Pancreas (tissue), 10 donors: ENCODE data around the gene ENTR1. TPM values are rescaled to one million over a fixed set of nuclear protein-coding genes. Genes with fewer than 3 reads are reported as not detected.

Experiments used
- ATAC-seq, 4 donors: fragments of 200-7000 bp; cut with Tn5 transposase; one replicate each; pipeline versions ENCODE4 v1.8.0 to v1.9.1; 2020; ENCODE audit warnings: mild to moderate bottlenecking in 4 of 4, moderate library complexity in 4 of 4
- DNase-seq, 6 donors: peaks; one replicate each; pipeline ENCODE4 v3.0.0-alpha.2; 2020
- FAIRE-seq: peaks from 2 replicates; lab custom pipeline; 2012; peaks lifted over from hg19 to GRCh38; lab: Jason Lieb, UNC
- H3K27ac ChIP-seq, 4 donors: fragments of 200-600 bp; sonication (generic); 1 replicate in 3 of 4; 2 replicates in 1 of 4; pipeline versions ENCODE4 v1.5.0 to v1.8.0; 2020
- H3K27me3 ChIP-seq, 4 donors: fragments of 200-600 bp; one replicate each; pipeline ENCODE4 v1.8.0; 2021
- H3K36me3 ChIP-seq, 3 donors: fragments of 200-600 bp; sonication (generic) in 1 of 3; one replicate each; pipeline versions ENCODE4 v1.5.0 to v1.8.0; 2020 to 2021
- H3K4me1 ChIP-seq, 3 donors: fragments of 200-600 bp; one replicate each; pipeline ENCODE4 v1.8.0; 2021
- H3K4me3 ChIP-seq, 4 donors: fragments of 200-600 bp; sonication (generic) in 2 of 4; one replicate each; pipeline versions ENCODE4 v1.5.0 to v1.8.0; 2020 to 2021
- H3K9me3 ChIP-seq, 4 donors: fragments of 200-600 bp; one replicate each; pipeline ENCODE4 v1.8.0; 2021
- WGBS, 2 donors: extraction: QIAGEN DNeasy Blood & Tissue Kit; methylation state at CpG; one replicate each; pipeline ENCODE4 v1.1.7; 2013; 5-methylcytosine and 5-hydroxymethylcytosine counted together
- intact Hi-C, 3 donors: fragments of 100-400 bp; cut with DNase I; formaldehyde crosslinking; loops; one replicate each; pipeline versions ENCODE4 v1.11.1 to v1.14.2; 2022
- polyA plus RNA-seq, 2 donors: library from polyadenylated mRNA; stranded (reverse); fragments of 200-250 nt; gene quantifications; one replicate each; pipeline ENCODE4 v1.2.3, GENCODE V29; 2013
- total RNA-seq, 6 donors: library from RNA; stranded (reverse); fragmentation: NEBNext Ultra II Directional in 4 of 6; extraction: Animal tissue kit (Norgen Biotek cat#: 25700) in 4 of 6; gene quantifications; one replicate each; pipeline versions ENCODE4 v1.2.1 to v1.2.4, GENCODE V29; 2021 to 2023
- TF ChIP-seq, protein P1 (sequence below), 4 donors: fragments of 200-600 bp; sonication (generic) in 3 of 4; IDR thresholded peaks; one replicate each; pipeline versions ENCODE4 v1.5.0 to v1.8.0; 2021; ENCODE audit warnings: antibody characterized with exemption in 4 of 4
- donor health status: healthy with polysubstance abuse.
- donor health status: DM: no; HTN: no; CAD: no; lungs with moderate emphysema.
- donor health status: DM: no; HTN: no; CAD: no.
- donor health status: control.
- donor health status: control.
- donor health status: Bipolar disorder and iron deficiency.
- donor health status: DM: yes; HTN: yes; CAD: no.
- donor health status: DM: no; HTN: no; CAD: no.
- donor health status: DM: no; HTN: no; CAD: no.
- donor health status: DM: yes; HTN: yes; CAD: no.

Gene ENTR1
- total and polyA plus RNA-seq, 8 donors = 13.8 to 36.6 (median 22.2) TPM

DNA sequence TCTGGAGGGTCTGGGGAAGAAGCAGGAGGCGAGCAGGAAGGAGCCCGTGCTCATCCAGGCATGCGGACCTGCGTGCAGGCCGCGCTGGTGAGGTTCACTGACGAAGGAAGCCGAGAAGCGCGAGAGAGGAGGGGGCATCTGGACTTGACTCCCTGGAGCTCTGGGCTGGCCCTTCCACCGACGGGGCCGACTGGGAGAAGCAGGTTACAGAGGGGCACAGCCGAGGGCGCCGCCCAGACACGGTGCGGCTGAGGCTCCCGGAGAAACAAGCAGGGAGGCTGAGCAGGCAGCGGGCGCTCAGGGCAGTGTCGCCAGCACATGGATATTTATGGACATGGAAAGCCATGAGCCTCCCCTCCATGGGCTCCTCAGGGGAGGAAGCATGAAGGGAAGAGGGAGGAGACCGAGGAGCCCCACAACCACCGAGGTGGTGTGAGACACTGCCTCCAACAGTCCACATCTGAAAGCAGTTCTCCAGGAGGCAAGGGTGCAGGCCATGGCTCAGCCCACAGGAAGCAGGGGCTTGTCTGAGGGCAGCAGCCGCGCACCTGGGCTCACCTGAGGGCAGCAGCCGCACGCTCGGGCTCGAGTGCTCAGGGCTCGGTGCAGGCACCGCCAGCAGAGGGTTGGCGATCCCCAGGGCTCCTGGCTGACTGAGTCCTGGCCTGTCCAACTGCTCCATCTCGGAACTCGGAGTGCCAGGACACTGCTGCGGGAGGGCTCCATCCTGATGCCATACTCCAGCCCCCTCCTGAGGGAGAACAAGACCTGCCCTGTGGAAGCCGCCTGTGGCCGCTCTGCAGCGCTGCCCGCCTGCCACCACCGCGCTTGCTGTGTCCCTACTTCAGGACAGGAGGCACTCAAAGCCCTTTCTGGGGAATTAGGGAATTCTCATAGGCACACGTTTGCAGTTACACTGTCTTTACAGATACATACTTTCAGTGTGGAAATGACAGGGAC lies 44.9 kb upstream of the ENTR1 start:
- no peaks in the 10 kb centered on the region for H3K4me1 ChIP-seq
- intact Hi-C loops = no loop called here
- 92% methylated on average over 36 to 43 of the region's 43 CpGs for WGBS, 2 donors
- ATAC-seq = peak in 1 of 4 donors; percentile 11
- no peak for DNase-seq
- TF ChIP-seq, protein P1, sequence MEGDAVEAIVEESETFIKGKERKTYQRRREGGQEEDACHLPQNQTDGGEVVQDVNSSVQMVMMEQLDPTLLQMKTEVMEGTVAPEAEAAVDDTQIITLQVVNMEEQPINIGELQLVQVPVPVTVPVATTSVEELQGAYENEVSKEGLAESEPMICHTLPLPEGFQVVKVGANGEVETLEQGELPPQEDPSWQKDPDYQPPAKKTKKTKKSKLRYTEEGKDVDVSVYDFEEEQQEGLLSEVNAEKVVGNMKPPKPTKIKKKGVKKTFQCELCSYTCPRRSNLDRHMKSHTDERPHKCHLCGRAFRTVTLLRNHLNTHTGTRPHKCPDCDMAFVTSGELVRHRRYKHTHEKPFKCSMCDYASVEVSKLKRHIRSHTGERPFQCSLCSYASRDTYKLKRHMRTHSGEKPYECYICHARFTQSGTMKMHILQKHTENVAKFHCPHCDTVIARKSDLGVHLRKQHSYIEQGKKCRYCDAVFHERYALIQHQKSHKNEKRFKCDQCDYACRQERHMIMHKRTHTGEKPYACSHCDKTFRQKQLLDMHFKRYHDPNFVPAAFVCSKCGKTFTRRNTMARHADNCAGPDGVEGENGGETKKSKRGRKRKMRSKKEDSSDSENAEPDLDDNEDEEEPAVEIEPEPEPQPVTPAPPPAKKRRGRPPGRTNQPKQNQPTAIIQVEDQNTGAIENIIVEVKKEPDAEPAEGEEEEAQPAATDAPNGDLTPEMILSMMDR (IDR thresholded peaks at IDR 0.05) = no peak
- no peak overlapping the region for H3K4me3 ChIP-seq
- H3K27me3 ChIP-seq = no peaks in the 10 kb centered on the region
- H3K27ac ChIP-seq = no peak overlapping the region
- H3K9me3 ChIP-seq = no peaks in the 10 kb centered on the region
- H3K36me3 ChIP-seq = peaks cover 3 to 86% (median 53%) of the 10 kb centered on the region in 3 donors
- FAIRE-seq = no peak

DNA sequence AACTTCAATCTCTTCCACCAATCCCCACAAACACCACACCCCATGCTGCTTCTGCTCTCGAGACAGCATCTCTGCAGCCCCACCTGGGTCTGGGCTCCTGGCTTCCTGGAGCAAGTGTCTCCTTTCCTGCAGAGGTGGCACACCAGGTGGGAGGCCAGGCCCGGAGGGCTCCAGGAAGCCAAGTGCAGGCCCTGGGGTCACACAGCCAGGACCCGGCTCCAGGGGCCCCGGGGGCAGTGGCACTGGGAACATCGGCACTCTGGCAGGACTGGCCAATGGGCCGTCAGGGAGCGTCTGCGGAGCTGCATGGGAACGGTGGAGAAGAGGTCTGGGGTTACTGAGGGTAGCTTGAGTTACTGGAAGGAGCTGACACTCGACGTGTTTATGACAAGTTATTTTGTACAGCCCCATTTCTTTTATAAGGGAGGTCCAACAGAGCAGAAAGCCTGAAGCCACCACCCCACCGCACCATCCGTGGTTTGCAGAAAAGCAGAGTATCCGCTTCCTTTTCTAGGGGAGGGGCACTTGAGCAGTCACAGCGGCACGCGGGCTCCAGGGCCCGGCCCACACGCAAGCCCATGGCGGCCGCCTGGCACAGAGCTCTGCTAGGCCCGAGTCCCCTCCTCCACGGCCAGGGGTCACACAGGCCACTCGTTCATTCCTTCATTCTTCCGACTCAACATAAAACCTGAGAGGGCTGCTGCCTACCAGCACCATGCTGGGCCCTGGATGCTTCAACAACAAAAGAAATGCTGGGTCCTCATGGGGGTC lies 43.8 kb upstream of the ENTR1 start:
- peaks cover 3 to 86% (median 48%) of the 10 kb centered on the region in 3 donors for H3K36me3 ChIP-seq
- H3K27me3 ChIP-seq = no peaks in the 10 kb centered on the region
- FAIRE-seq = no peak
- WGBS, 2 donors = 90 to 91% methylated on average over 25 of the region's 25 CpGs
- intact Hi-C loops = no loop called here
- DNase-seq = no peak
- H3K4me1 ChIP-seq = no peaks in the 10 kb centered on the region
- peak in 1 of 4 donors; percentile 16 for ATAC-seq
- H3K4me3 ChIP-seq = no peak overlapping the region
- no peak overlapping the region for H3K27ac ChIP-seq
- H3K9me3 ChIP-seq = no peaks in the 10 kb centered on the region
- TF ChIP-seq, protein P1 (IDR thresholded peaks at IDR 0.05) = no peak

DNA sequence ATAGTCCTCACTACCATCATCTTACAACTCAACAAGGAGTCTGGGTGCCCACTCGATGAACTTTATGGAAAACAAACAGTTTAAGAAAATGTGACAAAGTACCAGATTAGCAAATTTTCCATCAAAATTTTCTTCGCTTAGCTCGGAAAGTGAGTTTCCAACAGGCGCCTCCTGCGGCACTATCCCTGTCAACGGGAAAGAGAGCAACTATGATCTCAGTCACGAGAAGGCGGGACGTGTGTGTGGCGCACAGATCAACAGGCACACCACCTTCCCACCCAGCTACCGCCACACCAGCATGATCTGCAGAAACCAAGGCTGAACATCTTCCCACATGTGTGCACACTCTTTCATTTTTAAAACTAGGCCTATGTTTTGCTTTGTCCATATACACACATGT lies 42.9 kb upstream of the ENTR1 start:
- Histone ChIP-seq H3K4me1 (no peaks in the 10 kb centered on the region), H3K36me3 (peaks cover 0 to 84% (median 46%) of the 10 kb centered on the region in 3 donors), H3K9me3 (no peaks in the 10 kb centered on the region), H3K4me3 (no peak overlapping the region), H3K27me3 (no peaks in the 10 kb centered on the region), H3K27ac (no peak overlapping the region)
- DNase-seq = no peak
- TF ChIP-seq, protein P1 (IDR thresholded peaks at IDR 0.05) = no peak
- ATAC-seq = no peak
- intact Hi-C loops = no loop called here
- 91 to 94% methylated on average over 11 of the region's 11 CpGs for WGBS, 2 donors
- no peak for FAIRE-seq

DNA sequence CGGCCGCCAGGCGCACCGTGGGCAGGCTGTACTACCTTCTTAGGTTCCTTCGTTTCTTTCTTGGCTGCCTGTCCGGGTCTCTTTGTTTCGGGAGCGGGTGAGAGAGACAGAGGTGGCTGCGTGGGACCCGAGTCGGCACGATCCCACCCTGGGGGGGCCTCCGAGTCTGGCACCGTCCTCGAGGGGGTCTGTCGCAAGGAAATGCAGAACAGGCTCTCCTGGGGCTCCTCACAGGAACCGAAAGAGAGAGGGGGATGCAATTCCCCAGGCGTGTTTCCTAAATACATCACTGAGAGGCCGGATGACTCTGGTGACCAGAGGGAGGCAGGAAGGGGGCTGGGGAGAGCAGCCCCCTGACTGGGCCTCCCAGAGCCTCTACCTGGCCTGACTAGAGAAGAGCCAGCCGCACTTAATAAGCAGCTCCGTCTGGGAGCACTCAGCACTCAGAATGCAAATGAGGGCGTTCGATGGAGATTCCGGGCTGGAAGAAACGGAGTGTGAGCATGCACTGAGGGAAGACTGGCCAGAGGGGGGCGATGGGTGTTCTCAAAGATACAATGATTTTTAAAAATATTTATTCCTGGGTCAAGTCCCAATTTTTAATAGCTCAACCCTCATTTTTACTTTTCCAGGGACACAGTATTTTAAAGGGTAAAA lies 40.9 kb upstream of the ENTR1 start:
- Histone ChIP-seq H3K4me1 (no peaks in the 10 kb centered on the region), H3K27ac (no peak overlapping the region), H3K36me3 (peaks cover 0 to 82% (median 52%) of the 10 kb centered on the region in 3 donors), H3K9me3 (no peaks in the 10 kb centered on the region), H3K4me3 (no peak overlapping the region), H3K27me3 (no peaks in the 10 kb centered on the region)
- no peak for FAIRE-seq
- TF ChIP-seq, protein P1 (IDR thresholded peaks at IDR 0.05) = no peak
- intact Hi-C loops = no loop called here
- ATAC-seq = no peak
- WGBS, 2 donors = 89 to 91% methylated on average over 26 of the region's 26 CpGs
- DNase-seq = no peak
